Loucy (cell line): Measurements from ENCODE around the gene CDK8.

Experiments
- H2AFZ ChIP-seq: fragments of 200-600 bp; sonication (generic); 2 replicates; pipeline ENCODE4 v1.6.0; 2016; ENCODE audit warnings: antibody characterized with exemption, mild to moderate bottlenecking, low read length, moderate library complexity
- H3F3A ChIP-seq: fragments of 200-600 bp; 2 replicates; pipeline ENCODE4 v1.6.0; 2016; ENCODE audit warnings: antibody characterized with exemption, low read depth, mild to moderate bottlenecking
- H3K27me3 ChIP-seq: fragments of 200-600 bp; sonication (generic); 2 replicates; pipeline ENCODE4 v1.6.1; 2014; ENCODE audit warnings: low read length, mild to moderate bottlenecking; ENCODE audit not compliant: insufficient read depth, poor library complexity, severe bottlenecking
- H3K36me3 ChIP-seq: fragments of 200-600 bp; sonication (generic); 2 replicates; pipeline ENCODE4 v1.6.1; 2016; ENCODE audit warnings: low read length; ENCODE audit not compliant: insufficient read depth
- H3K4me1 ChIP-seq: fragments of 200-600 bp; sonication (generic); 2 replicates; pipeline ENCODE4 v1.5.1; 2014; ENCODE audit warnings: low read length, mild to moderate bottlenecking; ENCODE audit not compliant: insufficient read depth, poor library complexity, severe bottlenecking
- H3K4me2 ChIP-seq: fragments of 200-600 bp; sonication (generic); 2 replicates; pipeline ENCODE4 v1.6.0; 2014; ENCODE audit warnings: antibody characterized with exemption, low read length, low read depth, mild to moderate bottlenecking; ENCODE audit not compliant: poor library complexity, severe bottlenecking
- H3K4me3 ChIP-seq: fragments of 200-600 bp; sonication (generic); 2 replicates; pipeline ENCODE4 v1.5.1; 2014; ENCODE audit warnings: low read length, mild to moderate bottlenecking, mixed read lengths; ENCODE audit not compliant: poor library complexity, severe bottlenecking
- H3K79me2 ChIP-seq: fragments of 200-600 bp; sonication (generic); 2 replicates; pipeline ENCODE4 v1.6.1; 2014; ENCODE audit warnings: low read length; ENCODE audit not compliant: insufficient read depth
- H3K9ac ChIP-seq: fragments of 200-600 bp; sonication (generic); 2 replicates; pipeline ENCODE4 v1.6.0; 2014; ENCODE audit warnings: mild to moderate bottlenecking, low read depth, low read length, moderate library complexity; ENCODE audit not compliant: poor library complexity, severe bottlenecking
- H3K9me2 ChIP-seq: fragments of 200-600 bp; sonication (generic); replicated peaks from 2 replicates; pipeline ENCODE4 v1.6.1; 2016; ENCODE audit warnings: low read depth, low read length, mixed read lengths
- H3K9me3 ChIP-seq: fragments of 200-600 bp; sonication (generic); 2 replicates; pipeline ENCODE4 v1.6.1; 2014; ENCODE audit warnings: mild to moderate bottlenecking, antibody characterized with exemption, low read length, low read depth; ENCODE audit not compliant: insufficient read depth
- H4K20me1 ChIP-seq: fragments of 200-600 bp; sonication (generic); 2 replicates; pipeline ENCODE4 v1.6.0; 2014; ENCODE audit warnings: antibody characterized with exemption, low read length, mild to moderate bottlenecking; ENCODE audit not compliant: insufficient read depth, poor library complexity, severe bottlenecking
- CTCF ChIP-seq: fragments of 200-600 bp; sonication (generic); conservative IDR thresholded peaks from 2 replicates; pipeline ENCODE4 v1.5.1; 2014; ENCODE audit warnings: mild to moderate bottlenecking, antibody characterized with exemption, low read length
- EZH2phosphoT487 ChIP-seq: fragments of 200-600 bp; IDR thresholded peaks from 2 replicates; pipeline ENCODE4 v1.6.1; 2018; ENCODE audit warnings: antibody characterized with exemption, mild to moderate bottlenecking, moderate library complexity, borderline replicate concordance

CDK8 gene

GRCh38 chr13:26340807-26341206 is 86.9 kb downstream of the CDK8 start:
- H3K36me3 ChIP-seq: peaks cover 5% of the 10 kb centered on the region; the same call in 1 of the 2 replicates
- no peaks in the 10 kb centered on the region for H3K9me3 ChIP-seq
- no peaks in the 10 kb centered on the region; the same call in 1 of the 2 replicates for H3K79me2 ChIP-seq
- H2AFZ ChIP-seq: no peak overlapping the region
- no peaks in the 10 kb centered on the region for H3K4me1 ChIP-seq
- TF ChIP-seq CTCF: no peak
- TF ChIP-seq EZH2phosphoT487: no peak
- no peaks in the 10 kb centered on the region for H4K20me1 ChIP-seq
- H3K4me3 ChIP-seq: no peak overlapping the region
- no peaks in the 10 kb centered on the region for H3K9me2 ChIP-seq
- H3K9ac ChIP-seq: no peak overlapping the region
- H3F3A ChIP-seq: no peaks in the 10 kb centered on the region
- H3K27me3 ChIP-seq: no peaks in the 10 kb centered on the region
- H3K4me2 ChIP-seq: no peak overlapping the region

- no peaks in the 10 kb centered on the region for H3K9me3 ChIP-seq
- H3K9me2 ChIP-seq: no peaks in the 10 kb centered on the region
- peaks cover 5% of the 10 kb centered on the region; the same call in 1 of the 2 replicates for H3K36me3 ChIP-seq
- no peaks in the 10 kb centered on the region for H3F3A ChIP-seq
- H3K79me2 ChIP-seq: no peaks in the 10 kb centered on the region; the same call in 1 of the 2 replicates
- TF ChIP-seq EZH2phosphoT487: no peak
- no peak for TF ChIP-seq CTCF
- no peak overlapping the region for H2AFZ ChIP-seq
- H3K4me3 ChIP-seq: no peak overlapping the region
- H4K20me1 ChIP-seq: no peaks in the 10 kb centered on the region
- H3K4me2 ChIP-seq: no peak overlapping the region
- no peaks in the 10 kb centered on the region for H3K27me3 ChIP-seq
- H3K4me1 ChIP-seq: no peaks in the 10 kb centered on the region
- no peak overlapping the region for H3K9ac ChIP-seq
Measured at GRCh38 chr13:26342898-26343297, 89.0 kb downstream of the CDK8 start.

GRCh38 chr13:26343816-26344215 is 89.9 kb downstream of the CDK8 start:
- Histone ChIP-seq H4K20me1 (no peaks in the 10 kb centered on the region), H3K9ac (no peak overlapping the region), H3K79me2 (no peaks in the 10 kb centered on the region; the same call in 1 of the 2 replicates), H3K9me3 (no peaks in the 10 kb centered on the region), H3K4me2 (no peak overlapping the region), H3F3A (no peaks in the 10 kb centered on the region), H3K36me3 (peaks cover 5% of the 10 kb centered on the region; the same call in 1 of the 2 replicates), H3K27me3 (no peaks in the 10 kb centered on the region), H3K4me3 (no peak overlapping the region), H2AFZ (no peak overlapping the region), H3K9me2 (no peaks in the 10 kb centered on the region), H3K4me1 (no peaks in the 10 kb centered on the region)
- TF ChIP-seq EZH2phosphoT487: no peak
- TF ChIP-seq CTCF: no peak
